Right atrium auricular region (tissue), 2 donors: ENCODE results near the gene MAP3K8. TPM values are rescaled to one million over a fixed set of nuclear protein-coding genes. Genes with fewer than 3 reads are reported as not detected.

Experiments
- DNase-seq: peaks from one replicate; pipeline ENCODE4 v3.0.0-alpha.2; 2019; ENCODE audit warnings: low spot score
- H3K27ac ChIP-seq, 2 donors: fragments of 200-600 bp; sonication (generic); 1 replicate in 1 of 2; 2 replicates in 1 of 2; pipeline ENCODE4 v1.5.1; 2016 to 2019
- H3K27me3 ChIP-seq, 2 donors: fragments of 200-600 bp; sonication (generic); one replicate each; pipeline versions ENCODE4 v1.5.1 to v1.6.0; 2017 to 2019
- H3K36me3 ChIP-seq: fragments of 200-600 bp; sonication (generic); one replicate; pipeline ENCODE4 v1.5.1; 2016
- H3K4me1 ChIP-seq, 2 donors: fragments of 200-600 bp; sonication (generic); one replicate each; pipeline versions ENCODE4 v1.5.1 to v1.6.0; 2017 to 2019
- H3K4me3 ChIP-seq, 2 donors: fragments of 200-600 bp; sonication (generic); 1 replicate in 1 of 2; 2 replicates in 1 of 2; pipeline ENCODE4 v1.5.1; 2017 to 2019; ENCODE audit warnings: mild to moderate bottlenecking in 1 of 2, moderate library complexity in 1 of 2
- H3K9me3 ChIP-seq, 2 donors: fragments of 200-600 bp; sonication (generic); one replicate each; pipeline ENCODE4 v1.5.1; 2019
- total RNA-seq, 2 donors: library from RNA; depleted of rRNA; stranded (reverse); fragments of >200 nt; gene quantifications; one replicate each; pipeline ENCODE4 v1.1.0, GENCODE V29; 2016
- TF ChIP-seq, protein P1 (sequence below), 2 donors: fragments of 200-600 bp; sonication (generic); IDR thresholded peaks; one replicate each; pipeline ENCODE4 v1.5.1; 2019; ENCODE audit warnings: antibody characterized with exemption in 2 of 2

MAP3K8 gene
- total RNA-seq, 2 donors from 2014 or later: 10.6 to 18.9 TPM

DNA sequence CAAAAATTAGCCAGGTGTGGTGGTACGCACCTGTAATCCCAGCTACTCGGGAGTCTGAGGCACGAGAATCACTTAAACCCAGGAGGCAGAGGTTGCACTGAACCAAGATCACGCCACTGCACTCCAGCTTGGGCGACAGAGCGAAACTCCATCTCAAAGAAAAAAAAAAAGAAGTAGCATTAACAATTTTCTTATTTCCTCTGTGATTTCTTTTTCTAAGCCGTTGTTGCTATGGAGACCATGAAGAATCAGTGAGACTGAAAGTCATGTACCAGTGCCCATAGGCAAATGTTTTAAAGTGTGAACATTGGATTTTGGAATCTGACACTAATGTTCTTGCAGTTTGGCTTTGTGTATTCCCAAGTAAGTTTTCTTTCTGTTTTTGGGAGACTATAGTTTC lies 18.4 kb upstream of the MAP3K8 start:
- TF ChIP-seq, protein P1, sequence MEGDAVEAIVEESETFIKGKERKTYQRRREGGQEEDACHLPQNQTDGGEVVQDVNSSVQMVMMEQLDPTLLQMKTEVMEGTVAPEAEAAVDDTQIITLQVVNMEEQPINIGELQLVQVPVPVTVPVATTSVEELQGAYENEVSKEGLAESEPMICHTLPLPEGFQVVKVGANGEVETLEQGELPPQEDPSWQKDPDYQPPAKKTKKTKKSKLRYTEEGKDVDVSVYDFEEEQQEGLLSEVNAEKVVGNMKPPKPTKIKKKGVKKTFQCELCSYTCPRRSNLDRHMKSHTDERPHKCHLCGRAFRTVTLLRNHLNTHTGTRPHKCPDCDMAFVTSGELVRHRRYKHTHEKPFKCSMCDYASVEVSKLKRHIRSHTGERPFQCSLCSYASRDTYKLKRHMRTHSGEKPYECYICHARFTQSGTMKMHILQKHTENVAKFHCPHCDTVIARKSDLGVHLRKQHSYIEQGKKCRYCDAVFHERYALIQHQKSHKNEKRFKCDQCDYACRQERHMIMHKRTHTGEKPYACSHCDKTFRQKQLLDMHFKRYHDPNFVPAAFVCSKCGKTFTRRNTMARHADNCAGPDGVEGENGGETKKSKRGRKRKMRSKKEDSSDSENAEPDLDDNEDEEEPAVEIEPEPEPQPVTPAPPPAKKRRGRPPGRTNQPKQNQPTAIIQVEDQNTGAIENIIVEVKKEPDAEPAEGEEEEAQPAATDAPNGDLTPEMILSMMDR (IDR thresholded peaks at IDR 0.05): no peak
- Histone ChIP-seq H3K4me1 (peaks cover 0 to 3% of the 10 kb centered on the region in 2 donors), H3K9me3 (no peaks in the 10 kb centered on the region), H3K27me3 (no peaks in the 10 kb centered on the region), H3K4me3 (no peak overlapping the region), H3K27ac (no peak overlapping the region), H3K36me3 (no peaks in the 10 kb centered on the region)
- DNase-seq: no peak

DNA sequence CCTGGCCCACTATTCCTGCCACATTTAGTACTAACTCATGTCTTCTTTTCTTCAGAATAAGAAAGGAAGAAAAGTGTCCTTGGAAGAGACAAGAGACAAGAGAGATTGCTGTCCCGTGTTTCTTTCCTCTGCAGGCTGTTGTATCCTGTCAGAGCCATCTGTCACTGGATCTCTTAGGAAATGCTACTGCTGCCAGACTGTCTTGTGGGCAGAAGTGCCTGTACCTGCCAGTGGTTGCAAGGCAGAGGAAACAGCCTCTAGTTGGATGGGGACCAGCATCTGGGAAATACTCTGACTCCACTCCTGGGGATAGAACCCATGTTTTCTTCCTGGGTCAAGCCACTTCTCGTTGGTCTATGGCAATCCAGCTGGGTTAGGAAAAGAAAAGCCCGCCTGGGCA lies 16.7 kb upstream of the MAP3K8 start:
- DNase-seq: no peak

DNA sequence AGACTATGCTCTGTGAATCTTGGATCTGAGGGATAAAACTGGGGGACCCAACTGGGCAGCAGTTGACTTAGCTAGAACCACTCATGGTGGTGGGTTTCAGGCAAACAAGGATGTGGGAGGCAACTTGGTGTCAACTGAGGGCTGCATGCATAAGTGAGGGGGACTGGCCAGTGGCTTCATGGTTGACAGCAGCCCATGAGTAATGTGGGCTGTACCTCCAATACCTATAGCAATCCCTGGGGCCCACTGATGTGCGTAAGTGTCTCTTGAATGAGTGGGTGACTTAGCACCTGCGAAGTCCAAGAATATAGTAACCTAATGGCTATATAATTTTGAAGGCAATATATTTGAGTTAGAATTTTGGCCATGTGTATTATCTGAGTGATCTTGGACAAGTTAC lies 13.7 kb upstream of the MAP3K8 start:
- Histone ChIP-seq H3K9me3 (no peaks in the 10 kb centered on the region), H3K4me3 (no peak overlapping the region), H3K27ac (no peak overlapping the region), H3K27me3 (no peaks in the 10 kb centered on the region), H3K4me1 (peaks cover 0 to 18% of the 10 kb centered on the region in 2 donors), H3K36me3 (no peaks in the 10 kb centered on the region)
- TF ChIP-seq, protein P1 (IDR thresholded peaks at IDR 0.05): no peak
- no peak for DNase-seq

More for the DNA sequence above, 16.7 kb upstream of the MAP3K8 start:
- Histone ChIP-seq H3K4me3 (no peak overlapping the region), H3K27me3 (no peaks in the 10 kb centered on the region), H3K4me1 (peaks cover 0 to 3% of the 10 kb centered on the region in 2 donors), H3K27ac (no peak overlapping the region), H3K9me3 (no peaks in the 10 kb centered on the region), H3K36me3 (no peaks in the 10 kb centered on the region)
- TF ChIP-seq, protein P1 (IDR thresholded peaks at IDR 0.05): no peak

DNA sequence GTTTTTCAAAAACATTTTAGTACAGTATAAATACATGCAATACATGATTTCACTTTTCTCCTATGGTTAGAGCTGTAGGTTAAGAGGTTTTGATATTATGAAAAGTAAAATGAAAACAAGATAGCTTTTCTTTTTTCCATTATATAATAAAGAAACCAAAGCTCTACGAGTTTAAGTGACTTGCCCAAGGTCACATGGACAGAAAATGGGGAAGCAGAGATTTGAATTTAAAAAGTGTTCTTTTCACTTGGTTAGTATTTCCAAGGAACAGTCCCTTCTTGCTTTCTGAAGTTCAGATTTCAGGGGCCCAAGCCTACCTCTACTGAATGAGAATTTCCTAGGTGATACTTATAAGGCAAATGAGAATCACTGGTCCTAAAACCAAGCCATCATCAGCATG lies 13.2 kb upstream of the MAP3K8 start:
- H3K36me3 ChIP-seq: no peaks in the 10 kb centered on the region
- DNase-seq: no peak
- TF ChIP-seq, protein P1 (IDR thresholded peaks at IDR 0.05): no peak
- H3K9me3 ChIP-seq: no peaks in the 10 kb centered on the region
- H3K27me3 ChIP-seq: no peaks in the 10 kb centered on the region
- H3K4me1 ChIP-seq: peaks cover 0 to 18% of the 10 kb centered on the region in 2 donors
- no peak overlapping the region for H3K4me3 ChIP-seq
- no peak overlapping the region for H3K27ac ChIP-seq

DNA sequence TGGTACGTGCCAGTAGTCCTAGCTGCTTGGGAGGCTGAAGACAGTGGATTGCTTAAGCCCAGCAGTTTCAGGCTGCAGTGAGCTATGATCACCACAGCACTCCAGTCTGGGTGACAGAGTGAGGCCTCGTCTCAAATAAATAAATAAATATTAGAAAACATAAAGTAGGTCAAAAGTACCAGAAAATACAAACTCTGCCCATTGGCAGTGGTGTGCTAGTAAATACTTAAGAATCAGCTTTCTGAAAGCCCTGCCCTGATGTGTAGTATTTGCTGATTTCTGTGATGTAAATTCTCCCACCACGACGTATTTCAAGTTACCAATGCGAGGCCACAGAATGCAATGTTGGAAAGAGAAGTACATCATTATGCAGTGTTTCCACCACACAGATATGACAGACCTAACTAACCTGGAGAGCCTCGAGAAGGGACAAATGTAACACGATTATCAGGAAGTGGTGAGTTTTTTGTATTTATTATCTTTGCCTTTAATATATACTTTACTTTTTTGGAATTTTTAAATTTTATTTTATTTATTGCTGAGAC lies 11.8 kb upstream of the MAP3K8 start:
- no peak overlapping the region for H3K4me3 ChIP-seq
- peak overlapping the region in 1 of 2 donors; percentile 36 for H3K27ac ChIP-seq
- H3K36me3 ChIP-seq: no peaks in the 10 kb centered on the region
- H3K27me3 ChIP-seq: no peaks in the 10 kb centered on the region
- peaks cover 0 to 18% of the 10 kb centered on the region in 2 donors for H3K4me1 ChIP-seq
- H3K9me3 ChIP-seq: no peaks in the 10 kb centered on the region
- TF ChIP-seq, protein P1 (IDR thresholded peaks at IDR 0.05): no peak
- no peak for DNase-seq
